GM04504 (cell line): Measurements from ENCODE around the gene ZNF688.

ENCODE experiments used
- DNase-seq: peaks from one replicate; pipeline ENCODE4 v3.0.0-alpha.2; 2012; ENCODE audit warnings: low read depth

Gene ZNF688

DNA sequence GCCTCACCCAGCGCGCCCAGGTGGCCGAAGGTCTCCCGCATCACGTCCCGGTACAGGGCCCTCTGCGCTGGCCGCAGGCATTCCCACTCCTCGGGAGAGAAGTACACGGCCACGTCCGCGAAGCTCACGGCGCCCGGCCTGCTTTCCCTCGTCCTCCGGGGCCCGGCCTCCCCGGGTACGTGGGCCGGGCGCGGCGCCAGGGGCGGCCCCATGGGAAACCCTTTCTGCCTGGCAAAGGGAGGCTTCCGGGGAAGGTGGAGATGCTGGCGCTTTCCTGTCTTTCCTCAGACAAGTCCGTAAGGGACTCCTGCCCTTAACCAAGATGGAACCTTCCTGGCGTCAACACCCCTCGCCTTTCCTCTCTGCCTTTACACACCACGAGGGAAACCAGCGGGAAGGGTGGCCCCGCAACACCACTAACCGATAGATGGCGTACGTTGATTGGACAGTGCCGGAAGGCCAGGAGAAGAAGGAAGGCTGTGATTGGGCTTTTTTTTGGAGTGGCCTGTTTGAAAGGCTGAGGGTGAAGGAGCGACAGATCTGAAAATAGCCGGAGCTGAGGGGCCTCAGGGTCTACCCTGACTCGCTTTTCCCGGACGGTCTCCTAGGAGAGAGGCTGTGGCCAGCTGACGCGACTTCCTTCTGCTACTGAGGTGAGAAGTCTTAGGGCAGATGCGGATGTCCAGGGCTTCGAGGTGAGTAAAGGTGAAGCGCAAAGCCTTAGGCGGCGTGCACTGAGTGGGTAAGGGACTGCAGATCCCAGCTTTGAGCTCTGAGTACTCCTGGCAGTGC is 14.1 kb upstream of the ZNF688 start, which contains the start of gene ZNF785:
Gene ZNF785, minus strand, starts transcription at position 298 of the 792 bp plus-strand sequence. Its CDS starts 86 bp downstream, at position 212.
- DNase-seq = peak; percentile 99

- DNase-seq = no peak
Measured at GRCh38 chr16:30585022-30585399, 13.5 kb upstream of the ZNF688 start.

DNA sequence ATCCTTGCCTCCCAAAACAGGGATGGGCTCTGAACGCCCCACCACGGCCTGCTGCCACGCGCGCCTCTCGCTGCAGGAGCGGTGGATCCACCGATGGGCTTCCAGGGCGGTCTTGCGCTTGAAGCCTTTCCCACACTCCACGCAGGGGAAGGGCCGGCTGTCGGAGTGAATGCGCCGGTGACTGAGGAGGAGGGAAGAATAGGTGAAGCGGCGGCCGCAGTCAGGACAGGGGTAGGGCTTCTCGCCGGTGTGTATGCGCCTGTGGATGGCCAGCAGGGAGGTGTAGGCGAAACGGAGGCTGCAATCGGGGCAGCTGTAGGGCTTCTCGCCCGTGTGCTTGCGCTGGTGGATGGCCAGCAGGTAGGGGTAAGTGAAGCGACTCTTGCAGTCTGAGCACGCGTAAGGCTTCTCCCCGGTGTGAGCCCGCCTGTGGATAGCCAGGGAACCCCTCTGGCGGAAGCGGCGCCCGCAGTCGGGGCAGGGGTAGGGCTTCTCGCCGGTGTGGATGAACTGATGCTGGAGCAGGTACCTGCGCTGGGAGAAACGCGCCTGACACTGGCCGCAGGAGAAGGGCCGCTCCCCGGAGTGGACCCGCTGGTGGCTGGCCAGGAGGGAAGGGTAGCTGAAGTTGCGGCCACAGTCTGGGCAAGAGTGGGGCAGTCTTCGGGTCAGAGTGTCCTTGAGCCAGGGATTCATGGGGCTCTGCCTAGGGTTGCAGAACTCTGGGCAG is 11.3 kb upstream of the ZNF688 start:
- no peak for DNase-seq

- DNase-seq = no peak
Measured at GRCh38 chr16:30581457-30581856, 9.9 kb upstream of the ZNF688 start.

DNA sequence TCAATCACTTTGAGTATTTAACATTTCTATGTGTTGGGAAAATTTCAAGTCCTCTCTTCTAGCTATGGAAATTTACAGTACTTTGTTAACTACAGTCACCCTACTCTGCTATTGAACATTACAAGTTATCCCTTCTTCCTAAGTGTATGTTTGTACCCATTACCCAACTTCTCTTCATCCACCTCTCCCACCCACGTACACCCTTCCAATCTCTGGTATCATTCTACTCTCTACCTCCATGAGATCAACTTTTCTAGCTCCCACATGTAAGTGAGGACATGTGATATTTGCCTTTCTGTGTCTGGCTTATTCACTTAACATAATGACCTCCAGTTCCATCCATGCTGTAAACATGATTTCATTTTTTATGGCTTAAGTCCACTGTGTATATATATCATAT is 3.2 kb upstream of the ZNF688 start:
- DNase-seq = no peak

DNA sequence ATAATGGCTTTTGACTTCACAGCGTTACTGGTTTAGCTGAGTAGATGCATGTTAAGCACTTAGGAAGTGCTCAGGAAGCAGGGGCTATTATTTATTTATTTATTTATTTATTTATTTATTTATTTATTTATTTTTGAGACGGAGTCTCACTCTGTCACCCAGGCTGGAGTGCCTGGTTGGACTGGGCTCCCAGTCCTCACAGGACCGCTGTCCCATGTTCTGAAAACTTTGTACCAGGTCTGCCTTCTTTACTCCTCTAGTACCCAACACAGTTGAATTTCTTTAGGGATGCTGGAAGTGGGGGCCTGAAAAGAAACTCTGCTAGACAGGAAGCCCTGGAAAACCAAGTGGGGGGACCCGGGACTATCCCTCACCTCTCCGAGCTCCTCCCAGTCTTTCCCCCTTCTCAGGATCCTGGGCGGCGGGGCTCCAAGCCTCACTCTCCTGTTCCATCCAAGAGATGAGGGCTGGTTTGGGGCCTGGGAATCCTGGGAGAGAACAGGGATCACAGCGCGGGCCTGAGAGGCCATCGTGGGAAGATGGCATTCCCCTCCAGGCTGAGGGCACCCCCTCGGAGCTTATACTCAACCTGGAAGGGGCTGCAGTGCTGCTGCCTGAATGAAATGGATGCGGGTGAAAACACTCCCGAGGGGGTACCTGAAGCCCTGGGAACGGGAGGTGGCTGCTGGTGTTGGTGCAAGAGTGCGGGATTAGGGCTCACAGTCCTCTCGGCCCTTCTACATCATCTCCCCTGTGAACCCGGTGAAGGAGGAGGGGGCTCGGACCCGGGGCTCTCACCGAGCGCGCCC is 674 bp downstream of the ZNF688 start:
- no peak for DNase-seq

GRCh38 chr16:30569746-30570635 is 1.5 kb downstream of the ZNF688 start:
- no peak for DNase-seq

DNA sequence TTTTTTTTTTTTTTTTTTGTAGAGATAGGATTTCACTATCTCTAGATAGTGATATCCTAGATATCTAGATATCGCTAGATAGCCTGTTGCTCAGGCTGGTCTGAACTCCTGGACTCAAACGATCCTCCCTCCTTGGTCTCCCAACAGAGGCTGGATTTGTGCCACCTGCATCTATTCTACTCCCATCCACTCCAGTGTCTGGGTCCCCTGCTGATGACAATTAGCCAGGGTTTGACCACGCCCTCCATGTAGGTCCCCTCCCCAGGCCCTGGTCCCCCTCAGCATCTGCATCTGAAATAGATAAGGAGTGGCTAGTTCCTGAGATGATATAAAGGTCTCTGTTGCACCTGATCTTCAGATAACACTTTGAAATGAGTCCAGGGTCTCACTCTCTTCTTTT is 2.2 kb downstream of the ZNF688 start:
- DNase-seq = no peak

DNA sequence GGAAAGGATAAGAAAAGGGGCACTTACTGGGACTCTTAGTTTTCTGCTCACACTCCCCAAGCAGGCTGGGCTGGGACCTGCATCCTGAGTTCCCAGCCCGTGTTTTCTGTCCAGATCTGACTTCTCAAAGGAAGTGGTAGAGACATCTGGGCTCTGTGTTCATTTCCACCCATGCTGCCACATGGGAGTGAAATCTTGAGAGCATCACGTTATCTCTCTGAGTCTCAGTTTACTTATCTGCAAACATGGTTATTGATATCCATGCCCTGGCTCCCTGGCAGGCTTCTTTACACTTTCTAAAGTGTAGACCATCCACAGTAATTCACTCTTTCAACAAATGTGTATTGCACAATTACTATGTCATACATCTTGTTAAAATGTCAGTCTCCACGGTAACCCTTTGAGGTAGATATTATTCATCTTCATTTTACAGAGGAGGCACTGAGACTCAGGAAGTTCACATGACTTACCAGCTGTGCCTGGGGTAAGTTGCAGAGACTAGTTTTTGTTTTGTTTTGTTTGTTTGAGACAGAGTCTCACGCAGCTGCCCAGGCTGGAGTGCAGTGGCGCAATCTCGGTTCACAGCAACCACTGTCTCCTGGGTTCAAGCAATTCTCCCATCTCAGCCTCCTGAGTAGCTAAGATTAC is 3.4 kb downstream of the ZNF688 start:
- peak; percentile 78 for DNase-seq

GRCh38 chr16:30567160-30567990 is 4.1 kb downstream of the ZNF688 start:
- no peak for DNase-seq

DNA sequence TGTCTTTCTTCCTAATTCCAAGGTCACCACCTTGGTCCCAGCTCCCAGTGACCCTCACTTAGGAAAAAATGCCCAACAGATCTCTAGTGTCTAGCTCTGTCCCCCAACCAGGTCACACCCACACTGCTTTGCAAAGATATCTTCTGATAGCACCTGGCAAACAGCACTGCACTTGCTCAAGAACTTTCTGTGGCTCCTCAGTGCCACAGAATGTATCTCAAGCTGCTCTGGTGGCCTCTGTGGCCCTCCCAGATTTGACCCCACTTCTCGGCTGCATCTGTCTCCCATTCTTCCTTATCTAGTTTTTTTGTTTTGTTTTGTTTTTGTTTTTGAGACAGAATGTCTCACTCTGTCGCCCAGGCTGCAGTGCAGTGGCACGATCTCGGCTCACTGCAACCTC is 5.0 kb downstream of the ZNF688 start:
- no peak for DNase-seq

- no peak for DNase-seq
Measured at GRCh38 chr16:30565984-30566383, 5.5 kb downstream of the ZNF688 start.

GRCh38 chr16:30565526-30565925 is 6.0 kb downstream of the ZNF688 start:
- DNase-seq = no peak

- DNase-seq = no peak
Measured at GRCh38 chr16:30562021-30562420, 9.5 kb downstream of the ZNF688 start.

DNA sequence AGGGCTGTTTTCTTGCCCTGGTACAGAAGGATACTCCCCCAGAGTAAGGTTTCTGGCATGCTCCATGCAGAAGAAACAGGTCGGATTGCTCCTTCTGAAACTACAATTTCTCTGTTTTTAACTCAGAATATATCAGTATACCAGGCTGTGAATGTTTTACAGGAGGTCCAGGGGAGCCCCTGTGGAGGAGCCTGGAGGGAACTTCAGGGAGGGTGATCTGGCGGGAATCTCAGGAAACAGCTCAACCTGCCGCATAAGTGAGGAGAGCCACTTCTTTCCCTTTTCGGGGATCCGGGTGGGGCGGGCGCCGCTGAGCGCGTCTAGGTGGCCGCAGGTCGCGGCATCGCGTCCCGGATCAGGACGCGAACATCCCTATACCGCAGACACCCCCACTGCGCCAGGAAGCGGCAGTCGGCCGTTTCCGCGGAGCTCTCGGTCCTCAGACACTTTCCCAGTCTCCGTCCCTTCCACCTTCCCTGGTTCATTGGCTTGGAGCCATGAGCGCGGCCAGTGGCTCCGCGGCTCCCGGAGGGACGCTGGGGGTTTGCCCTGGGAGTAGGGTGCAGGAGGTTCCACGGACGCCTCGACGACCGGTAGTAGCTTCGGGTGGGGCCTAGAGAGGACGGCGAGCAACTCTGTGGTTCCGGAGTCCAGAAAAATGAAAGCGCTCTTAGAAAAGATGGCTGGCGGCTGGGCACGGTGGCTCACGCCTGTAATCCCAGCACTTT is 10.3 kb downstream of the ZNF688 start:
- DNase-seq = no peak

DNA sequence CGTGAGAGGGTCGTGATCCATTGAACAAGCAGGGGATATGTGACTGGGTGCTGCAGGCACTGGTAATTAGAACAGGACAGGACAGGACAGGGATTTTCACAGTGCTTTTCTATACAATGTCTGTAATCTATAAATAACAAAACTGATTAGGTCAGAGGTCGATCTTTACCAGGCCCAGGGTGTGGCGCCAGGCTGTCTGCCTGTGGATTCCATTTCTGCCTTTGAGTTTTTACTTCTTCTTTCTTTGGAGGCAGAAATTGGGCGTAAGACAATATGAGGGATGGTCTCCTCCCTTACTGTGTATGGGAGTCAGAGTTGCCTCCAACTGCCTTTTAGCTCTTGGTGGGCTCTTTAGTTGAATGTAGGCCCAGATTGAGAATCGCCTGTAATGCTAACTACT is 11.8 kb downstream of the ZNF688 start:
- no peak for DNase-seq

- DNase-seq = no peak
Measured at GRCh38 chr16:30558789-30559377, 12.6 kb downstream of the ZNF688 start.

DNA sequence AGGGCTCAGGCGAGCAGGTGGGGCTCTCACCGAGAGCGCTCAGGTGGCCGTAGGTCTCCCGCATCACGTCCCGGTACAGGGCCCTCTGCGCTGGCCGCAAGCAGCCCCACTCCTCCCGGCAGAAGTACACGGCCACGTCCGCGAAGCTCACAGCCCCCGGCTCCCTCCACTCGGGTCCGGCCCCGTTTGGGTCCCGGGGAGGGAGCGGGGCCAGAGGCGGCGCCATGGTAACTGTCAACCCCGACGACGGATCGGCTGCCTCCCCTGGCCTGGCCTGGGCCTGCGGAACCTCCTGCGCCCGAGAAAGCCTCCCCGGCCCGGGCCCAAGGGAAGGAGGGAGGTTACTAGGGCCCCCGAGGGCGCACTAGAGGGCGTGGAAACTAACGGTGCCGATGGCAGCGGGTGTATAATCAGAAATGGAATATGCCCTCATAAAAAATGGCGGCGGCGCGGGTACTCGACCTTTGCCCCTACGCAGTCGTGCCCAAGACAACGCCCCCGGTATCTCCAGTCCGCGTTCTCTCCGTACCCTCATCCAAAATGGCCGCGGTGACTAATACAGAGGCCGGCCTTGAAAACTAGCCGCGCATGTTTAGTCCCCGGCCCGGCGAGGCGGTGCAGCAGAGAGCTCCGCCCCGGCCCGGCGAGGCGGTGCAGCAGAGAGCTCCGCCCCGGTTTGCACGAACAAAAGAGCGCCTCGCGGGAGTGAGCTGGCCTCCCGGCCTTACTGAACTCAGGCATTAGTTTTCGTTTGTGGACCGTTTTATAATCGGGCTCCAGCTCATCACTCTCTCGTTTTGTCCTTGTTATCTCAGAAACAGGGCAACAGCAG is 13.3 kb downstream of the ZNF688 start, which contains the start of gene ZNF764:
Gene ZNF764, minus strand, starts transcription at position 418 of the 832 bp plus-strand sequence. Its CDS starts 192 bp downstream, at position 226.
- DNase-seq = peak; percentile 97
